ENCODE measurements around the gene TIMP4.

The TIMP4 gene

DNA sequence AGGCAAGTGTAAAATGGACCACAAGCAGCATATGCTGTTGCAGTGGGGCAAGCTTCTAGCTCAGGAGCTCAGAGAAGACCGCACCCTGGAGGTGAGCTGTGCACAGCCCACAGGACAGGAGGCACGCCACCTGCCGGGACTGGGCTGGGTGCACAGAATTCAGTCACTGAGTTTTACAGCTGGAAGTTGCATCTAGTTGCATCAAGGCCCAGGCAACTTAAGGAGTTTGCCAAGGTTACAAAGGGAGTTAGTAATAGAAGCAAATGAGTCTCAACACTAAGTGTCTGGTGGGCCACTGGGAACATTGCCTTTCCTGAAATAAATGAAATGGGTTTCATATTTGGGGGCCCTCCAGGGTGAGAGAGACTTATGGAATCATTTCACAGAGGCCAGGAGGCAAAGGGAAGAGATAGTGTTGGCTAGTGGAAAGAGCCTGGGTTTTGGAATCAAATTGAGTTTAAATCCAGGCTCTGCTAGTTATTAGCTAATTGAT lies 36.0 kb upstream of the TIMP4 start:
- Histone ChIP-seq H3K27ac (peak overlapping the region; percentile 48 to 83), H3K4me3 (no peak overlapping the region)
- no peak for DNase-seq (ENCODE audit: low spot score)
- TF ChIP-seq CTCF (IDR thresholded peaks at IDR 0.05) = no peak

GRCh38 chr3:12194209-12194608 lies 35.5 kb upstream of the TIMP4 start:
- Histone ChIP-seq H3K27ac (peak overlapping the region; percentile 83 to 84), H3K4me3 (no peak overlapping the region)
- no peak for TF ChIP-seq CTCF (IDR thresholded peaks at IDR 0.05)
- no peak for DNase-seq (ENCODE audit: low spot score)

DNA sequence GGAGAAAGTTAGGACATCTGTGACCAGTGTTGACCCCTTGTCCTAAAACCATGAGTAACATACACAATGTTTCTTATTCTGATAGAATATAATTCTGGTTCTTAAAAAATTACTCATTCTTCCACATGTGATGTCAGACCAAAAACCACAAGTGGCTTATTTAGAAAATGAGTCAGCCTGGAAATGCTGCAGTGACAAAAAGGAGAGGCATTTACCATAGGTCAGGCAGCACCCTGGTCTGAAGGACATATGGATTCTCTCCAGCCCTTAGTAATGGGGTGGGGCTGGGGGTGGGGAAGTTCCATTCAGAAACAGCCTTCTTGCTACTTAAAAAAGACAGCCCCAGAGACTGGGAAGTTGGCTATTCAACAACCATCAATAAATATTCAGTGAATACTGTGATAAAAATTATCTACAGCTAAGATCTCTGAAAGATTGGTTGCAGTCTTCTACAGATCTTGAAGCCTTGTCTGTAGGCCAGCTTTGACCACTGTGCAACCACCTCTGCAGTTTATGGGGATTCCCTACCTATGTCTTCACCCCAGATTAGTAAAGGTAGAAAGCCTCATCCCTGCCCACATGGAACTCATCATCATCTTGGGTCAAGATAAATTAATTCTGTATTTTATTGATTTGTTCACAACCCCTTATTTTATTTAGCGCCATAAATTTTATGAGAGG lies 34.9 kb upstream of the TIMP4 start:
- no peak for TF ChIP-seq CTCF (IDR thresholded peaks at IDR 0.05)
- peak overlapping the region; percentile 83 to 84 for H3K27ac ChIP-seq
- no peak overlapping the region for H3K4me3 ChIP-seq
- no peak for DNase-seq (ENCODE audit: low spot score)

DNA sequence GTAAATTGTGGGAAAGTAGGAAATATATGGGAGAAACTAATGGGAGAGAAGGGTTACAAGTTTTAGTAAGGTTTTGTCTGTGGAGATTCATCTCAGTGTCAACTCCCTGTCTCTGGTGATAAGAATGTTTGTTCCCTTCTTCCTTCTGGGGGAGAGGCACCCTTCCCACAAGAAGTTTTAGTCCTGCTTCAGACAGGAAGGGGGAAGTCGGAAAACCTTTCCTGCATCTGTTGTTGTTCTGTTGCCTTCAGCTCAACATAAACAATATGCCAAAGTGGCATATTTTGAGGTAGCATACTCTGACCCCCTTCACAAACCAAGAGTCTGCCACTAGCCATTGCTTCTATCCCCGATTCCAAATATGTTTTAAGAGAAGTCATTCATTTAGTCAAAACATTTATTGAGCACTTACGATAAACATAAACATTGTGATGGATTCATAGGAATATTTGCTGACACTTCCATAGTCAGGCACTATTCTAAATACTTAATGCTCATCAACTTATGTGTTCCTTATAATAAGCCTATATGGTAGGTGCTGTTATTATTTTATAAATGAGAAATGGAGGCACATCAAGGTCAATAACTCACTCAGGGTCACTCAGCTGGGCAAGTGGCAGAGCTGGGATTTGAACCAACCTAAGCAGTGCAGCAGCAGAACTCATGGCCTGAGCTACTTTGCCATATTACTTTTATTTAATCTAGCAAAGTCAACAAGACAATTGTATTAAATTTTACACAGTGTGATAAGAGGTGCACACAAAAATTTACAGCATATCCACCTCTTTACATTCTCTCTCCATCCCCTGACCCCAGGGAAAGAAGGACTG lies 34.2 kb upstream of the TIMP4 start:
- peak overlapping the region; percentile 83 to 84 for H3K27ac ChIP-seq
- no peak overlapping the region for H3K4me3 ChIP-seq
- DNase-seq (ENCODE audit: low spot score) = no peak
- no peak for TF ChIP-seq CTCF (IDR thresholded peaks at IDR 0.05)

DNA sequence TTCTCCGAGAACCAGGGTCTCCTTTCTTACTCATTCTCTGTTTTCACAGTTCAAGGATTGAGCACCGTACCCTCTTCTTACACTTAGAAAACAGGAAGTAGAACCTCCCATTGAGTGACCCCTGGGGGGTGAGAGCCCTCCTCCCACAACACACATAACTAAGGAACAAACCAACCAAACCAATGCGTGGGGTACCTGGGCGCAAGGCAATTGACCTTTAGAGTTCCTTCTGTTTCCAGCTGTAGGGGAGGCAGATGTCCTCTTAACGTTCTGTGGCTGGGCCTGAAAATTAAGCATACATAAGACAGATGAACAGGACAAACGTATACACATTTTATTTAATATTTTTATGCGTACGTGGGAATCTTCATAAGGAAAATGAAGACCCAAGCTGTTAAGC lies 33.5 kb upstream of the TIMP4 start:
- Histone ChIP-seq H3K4me3 (no peak overlapping the region), H3K27ac (no peak overlapping the region)
- no peak for DNase-seq (ENCODE audit: low spot score)
- TF ChIP-seq CTCF (IDR thresholded peaks at IDR 0.05) = no peak

DNA sequence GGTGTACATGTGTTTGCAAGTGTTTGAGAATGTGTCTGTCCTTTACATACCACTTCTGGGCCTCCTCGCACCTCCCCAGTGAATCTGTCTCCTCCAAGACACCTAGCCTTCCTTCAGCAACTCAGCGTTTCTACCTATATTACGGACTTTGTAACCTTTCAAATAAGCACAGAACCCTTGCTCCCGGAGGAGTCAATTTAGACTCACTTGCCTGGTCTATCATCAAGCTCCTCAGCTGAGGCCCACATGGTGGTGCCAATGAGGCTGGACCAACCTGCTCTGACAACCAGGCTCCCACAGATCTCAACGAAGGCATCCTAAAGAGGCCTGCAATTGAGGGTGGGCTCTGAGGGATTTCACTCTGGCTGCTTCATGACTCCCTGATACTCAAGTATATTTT lies 32.8 kb upstream of the TIMP4 start:
- no peak for DNase-seq (ENCODE audit: low spot score)

More for the DNA sequence above, 32.8 kb upstream of the TIMP4 start:
- no peak overlapping the region for H3K4me3 ChIP-seq
- no peak overlapping the region for H3K27ac ChIP-seq
- TF ChIP-seq CTCF (IDR thresholded peaks at IDR 0.05) = no peak

Data from coronary artery (tissue), 2 donors.